ENCODE results near the gene SUCO. TPM values are rescaled to one million over a fixed set of nuclear protein-coding genes. Genes with fewer than 3 reads are reported as not detected.

SUCO gene
- total and polyA plus RNA-seq, 12 donors = 10.2 to 31.4 (median 24.6) TPM

GRCh38 chr1:172529304-172529703, 3.6 kb upstream of the SUCO start:
- Histone ChIP-seq H3K4me3 (no peak overlapping the region), H3K4me1 (peaks cover under 1 to 17% (median 12%) of the 10 kb centered on the region in 9 donors), H3K27me3 (no peaks in the 10 kb centered on the region), H3K9me3 (no peaks in the 10 kb centered on the region), H3K36me3 (no peaks in the 10 kb centered on the region), H3K27ac (no peak overlapping the region)
- ATAC-seq (no peak), DNase-seq (no peak)
- no peak for TF ChIP-seq CTCF (IDR thresholded peaks at IDR 0.05)
- intact Hi-C loops (cut with DNase I) = loop anchor here in 2 of 10 donors (5.0 to 10.0 kb wide), 2 partner anchors 62 to 75 kb away; no protein-coding TSS in a partner anchor
- 80 to 85% methylated on average over 4 of the region's 4 CpGs for WGBS, 2 donors

- Histone ChIP-seq H3K27ac (no peak overlapping the region), H3K9me3 (no peaks in the 10 kb centered on the region), H3K4me3 (no peak overlapping the region), H3K36me3 (no peaks in the 10 kb centered on the region), H3K27me3 (no peaks in the 10 kb centered on the region), H3K4me1 (peaks cover 5 to 24% (median 19%) of the 10 kb centered on the region in 9 donors)
- intact Hi-C loops (cut with DNase I) = loop anchor here in 6 of 10 donors (5.0 to 10.0 kb wide), 4 partner anchors 63 to 748 kb away; partner anchors contain the start of gene METTL13 (in 2 of the 6)
- TF ChIP-seq CTCF (IDR thresholded peaks at IDR 0.05) = no peak
- 56 to 65% methylated on average over 2 of the region's 2 CpGs for WGBS, 2 donors
- no peak for ATAC-seq
- DNase-seq = no peak
Observed at GRCh38 chr1:172530000-172530399, 3.0 kb upstream of the SUCO start.

- peak overlapping the region; percentile 66 to 93 (median 84) for H3K4me3 ChIP-seq
- TF ChIP-seq CTCF (IDR thresholded peaks at IDR 0.05) = no peak
- DNase-seq (no peak), ATAC-seq (no peak)
- H3K27ac ChIP-seq = peak overlapping the region; percentile 93 to 99 (median 97)
- intact Hi-C loops (cut with DNase I) = loop anchor here in 6 of 10 donors (2.0 to 5.0 kb wide), 3 partner anchors 79 to 749 kb away; partner anchors contain the start of gene METTL13 (in 2 of the 6)
- no peaks in the 10 kb centered on the region for H3K27me3 ChIP-seq
- H3K4me1 ChIP-seq = peaks cover 10 to 40% (median 34%) of the 10 kb centered on the region in 9 donors
- WGBS, 2 donors = 1 to 2% methylated on average over 11 of the region's 11 CpGs
- H3K9me3 ChIP-seq = no peaks in the 10 kb centered on the region
- no peaks in the 10 kb centered on the region for H3K36me3 ChIP-seq
Observed at GRCh38 chr1:172531412-172532182, 1.4 kb upstream of the SUCO start.

GRCh38 chr1:172532183-172532699, 709 bp upstream of the SUCO start:
- DNase-seq = peak; percentile 48 to 95
- Histone ChIP-seq H3K4me1 (peaks cover 10 to 43% (median 36%) of the 10 kb centered on the region in 9 donors), H3K27ac (peak overlapping the region; percentile 93 to 99 (median 97)), H3K27me3 (no peaks in the 10 kb centered on the region), H3K4me3 (peak overlapping the region; percentile 66 to 93 (median 84)), H3K36me3 (no peaks in the 10 kb centered on the region), H3K9me3 (no peaks in the 10 kb centered on the region)
- intact Hi-C loops (cut with DNase I) = loop anchor here in 6 of 10 donors (2.0 to 5.0 kb wide), 3 partner anchors 80 to 750 kb away; partner anchors contain the start of gene METTL13 (in 2 of the 6)
- TF ChIP-seq CTCF (IDR thresholded peaks at IDR 0.05) = no peak
- WGBS, 2 donors = 0% methylated on average over 18 of the region's 18 CpGs
- ATAC-seq = peak; percentile 86 to 94 (median 90)

Measured in heart right ventricle (tissue), 16 donors.